Astrocyte of the spinal cord (primary cell): ENCODE measurements around the gene ITGA4.
A peak's percentile ranks its signal among the peaks of the same experiment; 100 is the strongest.

Experiments used
- DNase-seq: peaks from one replicate; pipeline ENCODE4 v3.0.0; 2011; ENCODE audit warnings: low read depth, low spot score
- H3K4me3 ChIP-seq: 2 replicates; pipeline ENCODE4 v1.5.1; 2011; ENCODE audit warnings: low read depth, mild to moderate bottlenecking, low read length, moderate library complexity
- in situ Hi-C: cut with HindIII; loops from 2 replicates; pipeline ENCODE4 v1.10.0; 2017; ENCODE audit warnings: low sequenced_read_pairs
- TF ChIP-seq, protein P1 (sequence below): IDR thresholded peaks from 2 replicates; pipeline ENCODE4 v1.5.1; 2012; ENCODE audit warnings: low read depth, mild to moderate bottlenecking, low read length, inconsistent platforms

The ITGA4 gene

DNA sequence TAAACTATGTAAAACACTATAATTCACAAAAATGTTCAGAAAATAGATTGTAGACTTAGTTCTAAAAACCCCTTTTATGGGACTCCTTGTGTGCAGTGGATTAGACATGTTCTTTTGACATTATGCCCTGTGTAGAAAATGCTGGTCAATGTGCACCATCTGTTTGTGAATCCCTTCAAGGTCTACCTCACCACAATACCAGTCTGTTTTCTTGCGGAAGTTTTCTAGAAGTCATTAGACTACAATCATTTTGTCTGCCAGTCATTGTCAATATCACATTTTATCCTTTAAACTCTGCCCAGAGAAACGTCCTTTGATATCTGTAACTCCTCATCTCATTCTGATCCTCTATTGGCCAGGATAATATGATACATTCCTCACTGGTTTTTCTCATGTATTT lies 7.8 kb downstream of the ITGA4 start:
- DNase-seq = no peak
- H3K4me3 ChIP-seq = no peak overlapping the region
- in situ Hi-C loops = no loop called here
- TF ChIP-seq, protein P1, sequence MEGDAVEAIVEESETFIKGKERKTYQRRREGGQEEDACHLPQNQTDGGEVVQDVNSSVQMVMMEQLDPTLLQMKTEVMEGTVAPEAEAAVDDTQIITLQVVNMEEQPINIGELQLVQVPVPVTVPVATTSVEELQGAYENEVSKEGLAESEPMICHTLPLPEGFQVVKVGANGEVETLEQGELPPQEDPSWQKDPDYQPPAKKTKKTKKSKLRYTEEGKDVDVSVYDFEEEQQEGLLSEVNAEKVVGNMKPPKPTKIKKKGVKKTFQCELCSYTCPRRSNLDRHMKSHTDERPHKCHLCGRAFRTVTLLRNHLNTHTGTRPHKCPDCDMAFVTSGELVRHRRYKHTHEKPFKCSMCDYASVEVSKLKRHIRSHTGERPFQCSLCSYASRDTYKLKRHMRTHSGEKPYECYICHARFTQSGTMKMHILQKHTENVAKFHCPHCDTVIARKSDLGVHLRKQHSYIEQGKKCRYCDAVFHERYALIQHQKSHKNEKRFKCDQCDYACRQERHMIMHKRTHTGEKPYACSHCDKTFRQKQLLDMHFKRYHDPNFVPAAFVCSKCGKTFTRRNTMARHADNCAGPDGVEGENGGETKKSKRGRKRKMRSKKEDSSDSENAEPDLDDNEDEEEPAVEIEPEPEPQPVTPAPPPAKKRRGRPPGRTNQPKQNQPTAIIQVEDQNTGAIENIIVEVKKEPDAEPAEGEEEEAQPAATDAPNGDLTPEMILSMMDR = no peak

DNA sequence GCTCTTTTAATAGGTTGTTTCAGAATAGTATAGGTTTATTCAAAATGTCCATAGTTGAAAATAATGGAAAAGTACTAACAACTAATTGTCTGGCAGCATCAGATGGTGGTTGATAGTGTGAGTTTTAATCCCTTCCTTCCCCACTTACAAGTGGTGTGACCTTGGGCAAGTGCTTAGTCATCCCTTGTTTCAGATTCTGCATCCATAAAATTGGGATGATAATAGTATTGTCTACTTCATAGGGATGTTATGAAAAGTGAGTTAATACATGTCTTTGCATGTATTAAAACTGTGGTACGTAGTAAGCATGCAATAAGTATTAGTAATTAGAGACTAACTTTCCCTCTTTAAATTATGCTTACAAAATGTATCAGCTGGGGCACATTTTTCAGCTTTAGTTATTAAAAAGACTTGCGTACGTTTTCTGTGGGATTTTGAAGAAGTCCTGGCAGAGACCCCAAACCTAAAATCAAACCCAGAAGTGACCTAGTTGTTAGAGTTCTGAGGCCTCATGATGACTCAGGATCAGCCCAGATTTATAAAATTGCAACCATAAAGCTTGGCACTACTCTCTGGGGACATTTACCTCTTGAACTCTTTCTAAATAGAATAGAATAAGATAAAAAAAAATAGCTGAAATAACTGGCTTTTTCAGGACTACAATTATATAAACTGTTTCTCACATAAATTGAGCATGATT lies 8.6 kb downstream of the ITGA4 start:
- in situ Hi-C loops = no loop called here
- no peak overlapping the region for H3K4me3 ChIP-seq
- TF ChIP-seq, protein P1 = no peak
- peak; percentile 62 for DNase-seq

DNA sequence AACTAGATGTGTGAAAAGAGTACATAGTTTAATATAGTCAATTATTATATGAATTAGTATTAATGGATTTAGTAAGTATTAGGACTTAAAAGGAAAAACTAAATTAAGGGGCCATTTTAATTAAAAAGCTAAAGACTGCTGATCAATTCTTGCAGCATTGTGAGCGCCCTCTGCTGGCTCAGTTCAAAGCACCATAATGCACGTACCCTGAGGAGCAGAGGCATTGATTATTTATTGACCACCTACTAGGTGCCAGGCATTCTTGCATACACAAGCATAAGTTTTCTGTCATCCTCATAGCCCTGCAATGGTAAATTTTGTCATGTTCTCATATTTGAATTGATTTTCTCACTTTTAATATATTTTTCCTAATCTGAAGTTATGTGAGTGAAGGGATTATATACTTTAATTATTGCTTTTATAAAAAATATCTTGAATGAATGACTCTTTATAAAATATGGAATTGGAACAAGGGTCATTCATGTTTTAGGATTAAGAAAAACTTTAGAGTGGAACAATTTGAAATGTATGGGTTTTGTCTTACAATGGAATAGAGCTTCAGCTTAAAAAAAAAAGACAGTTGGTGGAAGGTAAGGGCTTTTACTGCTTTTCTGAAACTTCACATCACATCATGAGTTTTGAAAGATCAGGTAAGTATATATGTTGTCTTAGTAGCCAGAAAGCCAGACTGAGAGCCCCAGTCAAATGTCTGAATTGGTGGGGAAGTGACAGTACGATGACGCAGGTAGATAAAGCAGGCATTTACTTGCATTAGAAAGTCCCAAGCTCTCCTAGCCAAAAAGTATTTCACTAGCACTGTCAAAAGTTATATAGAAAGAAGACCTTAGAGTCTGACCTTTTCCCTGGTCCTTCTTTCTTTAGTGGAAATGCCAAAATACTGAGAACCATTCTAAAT lies 9.7 kb downstream of the ITGA4 start:
- TF ChIP-seq, protein P1 = peak; percentile 81
- peak; percentile 58 for DNase-seq
- H3K4me3 ChIP-seq = no peak overlapping the region
- in situ Hi-C loops = no loop called here

DNA sequence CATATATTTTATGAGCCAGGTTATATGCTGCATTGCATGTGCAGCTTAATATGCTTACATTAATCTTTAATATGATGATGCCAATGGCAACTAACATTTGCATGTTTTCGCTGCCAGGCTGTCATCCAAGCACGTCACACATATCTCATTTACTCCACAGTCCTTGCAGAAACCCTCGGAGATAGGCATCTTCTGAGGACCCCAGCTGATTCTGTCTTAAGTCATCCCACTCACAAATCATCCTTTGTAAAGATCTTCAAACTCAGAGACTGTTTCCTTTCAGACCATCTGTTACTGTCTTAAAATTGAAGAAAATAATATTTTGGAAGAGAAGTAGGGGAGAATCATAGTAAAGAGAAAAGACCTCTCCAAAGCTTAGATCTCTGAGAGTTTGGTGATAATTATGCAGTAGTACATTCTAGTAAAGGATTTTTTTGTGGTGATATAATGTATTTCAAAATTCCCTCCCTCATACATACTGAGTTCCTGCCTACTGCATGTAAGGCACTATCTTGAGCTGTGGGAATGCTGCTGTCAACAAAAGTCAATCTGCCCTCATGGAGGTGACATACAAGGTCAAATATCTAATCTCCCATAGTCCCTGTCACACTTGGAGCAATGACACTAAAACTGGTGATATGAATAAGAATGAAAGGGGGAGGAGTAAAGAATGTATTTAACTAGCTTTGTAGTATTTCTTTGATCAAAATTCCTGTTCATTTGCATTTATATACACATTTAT lies 11.0 kb downstream of the ITGA4 start:
- in situ Hi-C loops = no loop called here
- DNase-seq = no peak
- H3K4me3 ChIP-seq = no peak overlapping the region
- TF ChIP-seq, protein P1 = no peak

DNA sequence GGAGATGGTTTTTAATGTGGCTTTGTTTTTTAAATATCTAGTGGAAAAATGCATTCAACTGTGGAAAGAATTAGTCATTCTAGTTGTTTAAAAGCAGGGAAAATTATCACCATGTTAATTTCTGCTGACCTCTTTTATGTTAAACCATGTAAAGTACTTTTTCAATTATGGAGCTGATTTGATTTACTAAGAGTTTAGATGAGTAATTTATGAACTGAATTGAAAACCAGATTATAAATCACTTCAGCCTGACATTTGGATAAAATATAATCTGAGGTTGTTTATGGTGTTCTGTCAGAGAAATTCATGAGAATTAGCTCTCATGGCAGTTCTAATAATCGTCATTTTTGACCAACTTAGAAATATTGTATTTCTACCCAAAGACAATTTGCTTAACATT lies 11.6 kb downstream of the ITGA4 start:
- no peak for DNase-seq
- H3K4me3 ChIP-seq = no peak overlapping the region
- in situ Hi-C loops = no loop called here
- TF ChIP-seq, protein P1 = no peak

DNA sequence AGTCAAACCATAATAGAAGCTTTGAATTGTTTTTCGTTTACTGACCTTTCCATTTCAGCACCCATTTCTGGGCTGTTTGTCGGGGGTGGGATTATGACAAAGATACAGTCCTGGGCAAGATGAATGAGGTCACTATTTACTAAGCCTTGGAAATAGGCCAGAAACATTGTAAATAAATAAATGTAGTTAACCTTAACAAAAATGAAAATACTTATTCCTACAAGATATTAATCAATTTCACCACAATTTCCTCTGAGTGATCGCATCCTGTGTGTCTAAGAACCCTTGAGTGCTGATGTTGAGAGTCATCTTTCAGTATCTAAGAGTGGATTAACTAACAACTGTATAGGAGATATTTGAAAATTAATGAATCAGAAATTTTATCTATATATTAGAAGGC lies 14.0 kb downstream of the ITGA4 start:
- H3K4me3 ChIP-seq = no peak overlapping the region
- TF ChIP-seq, protein P1 = no peak
- no peak for DNase-seq
- in situ Hi-C loops = no loop called here
